Measurements from ENCODE around the gene MOCS1. TPM values are rescaled to one million over a fixed set of nuclear protein-coding genes. Genes with fewer than 3 reads are reported as not detected.
"Not testable (repeated sequence)": the region's sequence is repeated elsewhere in the genome, so short reads cannot be mapped to it uniquely, and the experiment has no call there.

Gene MOCS1
- polyA plus RNA-seq (ENCODE audit: insufficient read length in 10 of 10), result 1 to 10 TPM; 4.5 to 7.1 (median 6.0) TPM
- long read RNA-seq, donor 1, result 0 reads
- long read RNA-seq, donor 2, result 0 reads
- long read RNA-seq, donor 3, result 0 reads
- long read RNA-seq, donor 4, result 0 reads
- long read RNA-seq, donor 5, partial matches to known transcripts, result 0 of 2 reads
- long read RNA-seq, donor 5, other reads (novel, unspliced or antisense), result 0 of 2 reads
- long read RNA-seq, donor 6, result 0 reads
- long read RNA-seq, donor 7, partial matches to known transcripts, result 0 of 1 reads
- long read RNA-seq, donor 7, other reads (novel, unspliced or antisense), result 0 of 1 reads
- long read RNA-seq, donor 8, result 0 reads
- long read RNA-seq, donor 9, result 0 reads

DNA sequence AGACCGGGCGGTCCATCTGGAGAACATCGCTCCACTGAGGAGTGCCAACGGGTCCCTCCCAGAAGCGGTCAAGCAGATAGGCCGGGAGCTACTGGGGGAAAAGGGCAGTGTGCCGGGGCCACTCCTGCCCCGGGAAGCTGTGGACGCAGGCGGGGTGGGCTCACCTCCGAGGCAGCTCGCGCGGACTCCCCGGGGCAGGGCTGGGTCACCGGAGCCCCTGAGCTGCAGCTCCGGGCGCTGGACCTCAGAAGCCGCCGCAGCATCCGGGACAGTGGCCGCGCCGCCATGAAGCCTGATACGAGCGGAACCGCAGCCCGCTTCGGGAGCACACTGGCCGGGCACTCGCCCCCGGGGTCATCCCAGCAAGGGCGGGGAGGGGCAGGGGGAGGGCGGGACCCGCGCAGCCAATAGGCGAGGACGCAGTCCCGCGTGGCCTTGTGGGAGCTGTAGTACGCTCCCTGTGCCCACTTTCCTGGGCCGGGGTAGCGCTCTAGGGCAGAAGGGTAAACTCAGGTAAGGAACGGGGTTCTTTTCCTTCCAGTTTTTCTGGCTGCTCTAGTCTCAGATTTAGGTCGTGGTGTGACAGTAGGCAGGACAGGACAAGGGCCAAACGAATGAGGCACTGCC, at the start of gene MOCS1:
TSS of gene MOCS1 (minus strand) at position 332 of the 627 bp plus-strand sequence. CDS start at position 287, 45 bp downstream.
- DNase-seq, result peak; percentile 34 to 77 (median 64)

DNA sequence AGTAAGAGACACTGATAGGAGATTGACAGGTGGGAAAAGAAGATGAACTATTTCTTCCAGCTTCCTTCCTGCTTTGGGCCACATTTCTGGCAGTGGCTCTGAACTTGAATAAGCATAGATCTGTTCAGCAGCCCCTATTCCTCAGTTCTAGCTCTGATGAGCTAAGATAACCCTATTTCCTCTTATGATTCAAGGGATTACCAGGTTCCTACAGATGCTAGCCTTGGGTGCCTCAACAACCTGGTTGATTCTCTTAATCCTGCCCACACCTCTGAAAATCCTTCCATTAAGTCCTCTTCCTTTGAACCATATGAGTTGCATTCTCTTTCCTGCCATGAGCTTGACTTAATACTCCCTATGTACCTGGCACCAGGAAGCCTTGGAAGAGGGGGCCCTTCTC, 49.8 kb upstream of the MOCS1 start:
- DNase-seq, result no peak

DNA sequence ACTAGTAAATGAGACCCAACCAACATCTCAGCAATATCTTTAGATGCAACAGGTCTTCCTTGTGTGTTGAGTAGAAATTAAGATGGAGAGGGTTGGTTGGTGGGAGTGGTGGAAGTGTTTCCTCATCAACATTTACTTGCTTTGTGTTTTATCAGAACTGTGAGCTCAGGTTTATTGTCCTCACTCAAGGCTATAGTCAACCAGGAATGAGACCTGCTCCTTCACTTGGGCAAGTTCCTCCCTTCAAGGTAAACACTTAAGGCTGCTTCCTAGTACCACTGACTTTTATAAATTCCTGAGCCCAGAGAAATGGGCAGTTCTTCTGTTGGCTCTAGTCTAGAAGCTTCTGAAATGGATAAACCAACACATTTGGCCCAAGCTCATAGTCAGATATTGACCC, 48.9 kb upstream of the MOCS1 start:
- DNase-seq, result no peak

DNA sequence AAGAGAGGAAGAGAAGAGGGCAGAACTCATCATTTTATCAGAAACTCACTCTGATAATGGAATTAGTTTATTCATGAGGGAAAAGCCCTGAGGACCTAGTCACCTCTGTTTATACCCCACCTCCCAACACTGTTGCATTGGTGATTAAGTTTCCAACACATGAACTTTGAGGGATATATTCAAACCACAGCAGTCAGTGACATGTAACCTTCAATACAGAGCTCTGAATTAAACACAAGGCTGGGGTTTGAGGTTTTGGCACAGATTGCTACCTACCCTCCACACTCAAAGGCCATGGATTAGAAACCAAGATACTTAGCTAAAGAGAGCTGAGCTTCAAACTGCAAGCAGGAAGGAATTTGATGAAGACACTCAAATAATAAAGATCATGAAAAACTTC, 48.5 kb upstream of the MOCS1 start:
- no peak for DNase-seq

DNA sequence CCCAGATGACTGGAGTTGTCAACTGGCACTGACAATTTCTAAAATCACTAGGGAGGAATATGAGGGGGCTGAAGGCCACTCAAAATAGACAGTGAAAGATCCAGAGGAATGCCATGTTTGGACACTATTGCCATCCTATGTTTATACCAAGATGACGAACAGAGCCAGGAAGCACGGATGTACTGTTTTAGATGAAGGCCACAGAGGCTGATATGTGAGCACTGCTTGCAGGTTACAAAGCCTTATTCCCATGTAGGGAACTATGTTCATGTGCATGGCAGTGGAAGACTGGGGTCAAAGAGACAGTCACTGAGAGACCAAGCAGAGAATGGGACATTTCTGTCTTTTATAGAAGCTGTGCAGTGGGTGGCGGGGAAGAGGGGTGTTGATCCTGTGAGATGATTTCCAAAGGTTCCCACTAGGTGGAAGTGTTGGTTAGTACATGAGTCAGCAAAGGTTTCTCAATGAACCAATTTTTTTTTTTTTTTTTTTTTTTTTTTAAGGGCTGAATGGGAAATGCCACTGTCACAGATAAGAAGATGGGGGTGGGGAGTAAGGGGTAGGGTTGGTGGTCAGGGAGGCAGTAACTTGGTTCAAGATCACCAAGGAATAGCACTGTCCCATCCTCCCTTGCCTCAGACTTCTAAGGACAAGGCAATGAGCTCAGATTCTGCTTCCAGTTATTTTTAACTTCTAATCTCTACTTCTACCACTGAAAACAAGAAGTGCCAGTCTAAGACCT, 46.7 kb upstream of the MOCS1 start:
- peak; percentile 38 to 66 (median 50) for DNase-seq

DNA sequence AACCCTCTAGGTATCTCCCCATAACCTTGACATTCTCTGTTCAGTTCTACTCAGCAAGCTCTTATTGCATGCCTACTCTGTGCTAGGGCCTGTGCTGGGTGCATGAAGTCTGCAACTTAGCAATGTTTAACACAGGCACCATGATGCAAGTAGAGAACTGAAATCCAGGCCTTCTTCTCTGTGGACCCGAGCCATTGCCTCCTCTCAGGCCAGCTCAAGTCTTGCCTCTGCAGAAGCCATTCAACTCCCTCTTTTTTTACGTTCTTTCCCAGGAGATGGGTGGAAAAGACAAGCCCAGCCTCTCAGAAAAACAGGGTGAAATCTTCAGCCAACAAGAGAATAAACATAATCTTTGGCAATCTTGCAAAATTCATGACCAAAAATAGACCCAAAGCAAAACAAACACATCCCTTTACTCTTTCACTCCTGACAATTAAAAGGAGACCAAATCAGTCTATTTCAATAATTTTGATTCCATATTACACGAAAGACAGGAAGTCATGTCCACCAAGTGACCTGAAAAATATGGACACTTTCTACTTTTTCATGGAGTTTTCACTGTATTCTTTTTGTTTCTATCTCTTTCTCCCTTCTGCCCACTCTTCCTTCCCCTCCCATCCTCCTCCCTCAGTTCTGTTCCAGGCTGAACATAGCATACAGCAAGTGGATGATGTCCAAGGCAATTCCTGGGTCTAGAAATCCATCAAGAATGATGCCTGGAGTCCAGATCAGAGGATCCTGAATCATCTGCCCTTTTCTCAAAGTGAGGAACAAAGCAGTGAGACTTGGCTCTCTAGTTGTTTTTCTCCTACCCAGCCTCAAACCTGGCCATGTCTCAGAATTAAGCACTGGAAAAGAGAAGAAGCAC, 45.4 kb upstream of the MOCS1 start:
- DNase-seq, result peak in 1 of 3 donors; percentile 3

DNA sequence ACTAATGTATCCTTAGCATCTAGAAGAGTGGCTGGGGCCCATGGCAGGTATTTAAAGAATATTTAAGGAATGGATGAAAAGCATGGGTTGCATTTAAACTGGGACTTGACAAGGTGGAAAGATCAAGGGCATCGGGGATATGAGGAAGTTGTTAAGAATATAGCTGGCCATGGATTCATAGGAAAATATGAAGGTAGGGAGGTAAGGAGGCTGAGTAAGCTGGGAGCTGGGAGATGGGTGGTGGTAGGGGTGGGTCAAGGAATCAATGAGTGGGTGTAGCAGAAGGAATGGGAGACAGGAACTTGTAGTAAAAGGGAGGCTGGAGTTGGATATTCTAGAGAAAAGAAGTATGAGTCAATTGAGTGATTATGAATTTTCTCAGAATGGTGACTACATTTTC, 44.0 kb upstream of the MOCS1 start:
- no peak for DNase-seq

DNA sequence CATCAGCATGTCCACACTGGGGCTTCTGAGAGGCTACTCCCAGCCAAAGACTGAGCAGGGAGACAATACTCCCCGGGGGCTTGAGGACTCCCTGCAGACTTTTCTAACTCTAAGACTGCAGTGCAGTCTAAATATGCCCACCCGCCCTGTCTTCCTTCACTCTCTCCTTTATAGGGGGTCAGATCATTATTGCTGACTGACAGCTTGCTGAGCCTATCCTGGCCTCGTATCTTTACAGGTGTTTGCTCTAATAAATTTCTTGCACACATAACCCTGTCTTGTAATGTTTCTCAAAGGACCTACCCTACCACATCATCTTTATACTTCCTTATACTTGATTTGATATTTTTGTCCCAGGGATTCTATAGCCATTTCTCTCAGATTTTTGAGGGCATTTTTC, 39.4 kb upstream of the MOCS1 start:
- DNase-seq, result no peak

DNA sequence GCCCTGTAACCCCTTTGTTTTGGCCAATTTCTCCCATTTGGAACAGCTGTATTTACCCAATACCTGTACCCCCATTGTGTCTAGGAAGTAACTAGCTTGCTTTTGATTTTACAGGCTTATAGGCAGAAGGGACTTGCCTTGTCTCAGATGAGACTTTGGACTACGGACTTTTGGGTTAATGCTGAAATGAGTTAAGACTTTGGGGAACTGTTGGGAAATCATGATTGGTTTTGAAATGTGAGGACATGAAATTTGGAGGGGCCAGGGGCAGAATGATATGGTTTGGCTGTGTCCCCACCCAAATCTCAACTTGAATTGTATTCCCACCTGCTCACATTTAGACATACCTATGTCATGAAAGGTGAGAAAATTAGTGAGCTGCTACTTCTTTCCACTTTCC, 38.5 kb upstream of the MOCS1 start:
- DNase-seq, result not testable (repeated sequence)

DNA sequence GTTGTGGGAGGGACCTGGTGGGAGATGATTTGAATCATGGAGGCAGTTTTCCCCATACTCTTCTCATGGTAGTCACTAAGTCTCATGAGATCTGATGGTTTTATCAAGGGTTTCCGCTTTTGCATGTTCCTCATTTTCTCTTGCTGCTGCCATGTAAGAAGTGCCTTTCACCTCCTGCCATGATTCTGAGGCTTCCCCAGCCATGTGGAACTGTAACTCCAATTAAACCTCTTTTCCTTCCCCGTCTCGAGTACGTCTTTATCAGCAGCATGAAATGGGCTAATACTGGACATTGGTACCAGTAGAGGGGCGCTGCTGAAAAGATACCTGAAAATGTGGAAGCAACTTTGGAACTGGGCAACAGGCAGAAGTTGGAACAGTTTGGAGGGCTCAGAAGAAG, 36.9 kb upstream of the MOCS1 start:
- DNase-seq, result not testable (repeated sequence)

DNA sequence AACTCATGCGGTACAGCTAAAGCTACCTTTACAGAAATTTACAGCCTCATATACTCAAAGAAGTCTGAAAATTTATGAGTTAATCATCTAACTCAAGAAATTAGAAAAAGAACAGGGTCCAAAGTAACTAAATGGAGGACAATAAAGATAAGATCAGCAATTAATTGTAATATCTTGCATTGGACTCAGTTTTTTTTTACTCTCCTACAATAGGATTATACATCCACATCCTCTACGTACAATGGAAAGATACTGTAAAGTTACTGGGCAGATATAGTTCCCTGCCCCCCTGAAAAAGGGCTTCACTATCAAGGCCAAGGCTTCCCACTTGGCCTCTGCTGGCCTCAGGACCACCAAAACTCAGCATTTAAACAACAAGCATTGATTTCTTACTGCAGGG, 31.5 kb upstream of the MOCS1 start:
- no peak for DNase-seq

DNA sequence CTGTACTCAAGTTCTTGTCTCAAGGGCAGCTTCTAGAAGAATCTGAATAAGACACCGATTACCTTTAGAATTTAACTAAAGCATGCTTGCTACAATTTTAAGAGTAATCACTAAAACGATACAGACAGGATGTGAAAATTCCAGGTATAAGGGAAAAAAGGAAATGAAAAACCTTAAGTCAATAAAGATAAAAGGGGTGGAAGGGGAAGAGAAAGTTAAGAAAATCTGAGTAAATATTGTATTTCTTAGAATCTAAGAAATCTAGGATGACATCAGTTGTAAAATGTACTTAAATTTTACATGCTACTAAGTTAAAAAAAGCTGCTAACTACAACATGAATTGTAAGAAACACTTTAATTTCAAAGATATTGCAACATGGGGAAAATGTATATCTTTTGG, 30.3 kb upstream of the MOCS1 start:
- DNase-seq, result no peak

DNA sequence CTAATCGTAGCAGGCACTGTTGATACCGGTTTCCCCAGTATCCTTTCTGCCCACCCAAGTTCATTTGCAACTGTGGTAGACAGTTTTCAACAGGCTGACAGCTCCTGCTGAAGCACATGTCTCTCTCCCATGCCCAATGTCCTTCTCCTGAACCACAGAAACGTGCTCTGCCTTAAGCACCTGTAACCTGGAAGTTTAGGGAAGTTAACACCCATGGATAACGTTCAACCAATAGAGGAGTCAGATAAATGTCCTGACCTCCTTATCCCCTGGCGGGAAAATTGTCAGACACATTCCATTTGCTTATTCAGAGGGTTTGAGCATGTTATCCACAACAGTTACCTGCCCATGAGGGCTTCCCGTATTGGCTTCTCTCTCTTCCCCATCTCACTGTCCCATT, 29.8 kb upstream of the MOCS1 start:
- DNase-seq, result no peak

DNA sequence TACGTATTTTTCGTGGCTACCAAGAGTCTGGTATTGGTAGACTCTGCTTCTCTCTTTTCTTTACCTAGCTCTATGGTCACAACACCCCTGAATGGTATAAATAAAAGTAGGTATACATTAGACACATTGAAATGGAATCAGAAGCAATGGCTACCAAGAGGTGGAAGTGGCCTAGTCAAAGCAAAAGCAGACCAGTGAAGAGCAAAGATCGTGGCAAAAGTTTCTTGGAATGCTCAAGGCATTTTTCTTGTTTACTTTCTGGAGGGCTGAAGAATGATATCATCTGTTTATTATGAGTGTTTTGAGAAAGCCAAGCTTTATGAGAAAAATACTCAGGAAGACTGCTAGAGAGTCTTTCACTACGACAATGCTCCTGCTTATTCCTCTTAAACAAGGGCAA, 28.6 kb upstream of the MOCS1 start:
- no peak for DNase-seq

DNA sequence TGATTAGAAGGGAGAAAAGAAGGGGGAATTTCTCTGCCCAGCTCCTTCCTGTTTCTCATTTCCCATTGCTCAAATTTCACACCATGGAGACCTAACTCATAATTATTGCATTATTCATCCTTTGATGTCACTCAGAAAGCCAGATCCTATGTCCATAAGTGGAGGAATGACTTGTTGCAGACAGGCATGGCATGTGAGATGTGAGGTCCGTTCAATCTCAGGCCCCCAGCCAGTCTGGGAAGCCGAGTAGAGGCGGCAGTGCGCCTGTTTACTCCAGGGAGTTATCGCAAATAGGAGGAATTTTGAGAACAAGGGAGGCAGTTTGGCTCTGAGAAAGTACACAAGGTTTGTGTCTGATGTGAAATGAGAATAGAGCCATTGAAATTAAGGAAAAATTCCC, 26.9 kb upstream of the MOCS1 start:
- DNase-seq, result peak in 2 of 3 donors; percentile 8 to 18

DNA sequence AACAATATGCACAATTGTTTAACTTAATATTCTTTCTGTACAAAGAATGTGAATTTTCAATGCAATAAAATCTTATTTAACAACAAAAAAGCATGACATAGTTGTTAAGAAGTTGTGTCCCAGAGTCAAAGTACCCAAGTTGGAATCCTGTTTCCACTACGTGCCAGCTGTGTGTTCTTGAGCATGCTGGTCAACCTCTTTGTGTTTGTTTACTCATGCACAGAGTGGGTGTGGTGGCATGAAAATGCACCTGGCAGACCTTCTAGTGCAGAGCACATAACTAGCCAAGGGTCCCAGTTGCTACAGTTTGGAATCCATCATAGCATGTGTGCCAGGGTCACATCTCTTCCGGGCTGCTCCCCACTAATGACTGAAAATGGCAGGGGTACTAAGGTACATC, 24.7 kb upstream of the MOCS1 start:
- DNase-seq, result no peak

DNA sequence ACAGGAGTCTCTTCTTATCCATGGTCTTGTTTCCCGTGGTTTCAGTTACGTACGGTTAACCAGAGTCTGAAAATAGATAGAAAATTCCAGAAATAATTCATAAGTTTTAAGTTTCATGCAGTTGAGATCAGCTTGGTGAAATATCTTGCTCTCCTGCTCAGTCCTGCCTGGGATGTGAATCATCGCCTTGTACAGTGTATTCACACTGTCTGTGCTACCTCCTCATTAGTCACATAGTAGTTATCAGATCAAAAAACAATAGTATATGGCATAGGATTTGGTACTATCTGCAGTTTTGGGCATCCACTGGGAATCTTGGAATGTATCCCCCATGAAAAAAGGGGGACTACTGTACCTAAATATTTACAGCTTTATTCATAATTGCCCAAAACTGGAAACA, 22.7 kb upstream of the MOCS1 start:
- no peak for DNase-seq

DNA sequence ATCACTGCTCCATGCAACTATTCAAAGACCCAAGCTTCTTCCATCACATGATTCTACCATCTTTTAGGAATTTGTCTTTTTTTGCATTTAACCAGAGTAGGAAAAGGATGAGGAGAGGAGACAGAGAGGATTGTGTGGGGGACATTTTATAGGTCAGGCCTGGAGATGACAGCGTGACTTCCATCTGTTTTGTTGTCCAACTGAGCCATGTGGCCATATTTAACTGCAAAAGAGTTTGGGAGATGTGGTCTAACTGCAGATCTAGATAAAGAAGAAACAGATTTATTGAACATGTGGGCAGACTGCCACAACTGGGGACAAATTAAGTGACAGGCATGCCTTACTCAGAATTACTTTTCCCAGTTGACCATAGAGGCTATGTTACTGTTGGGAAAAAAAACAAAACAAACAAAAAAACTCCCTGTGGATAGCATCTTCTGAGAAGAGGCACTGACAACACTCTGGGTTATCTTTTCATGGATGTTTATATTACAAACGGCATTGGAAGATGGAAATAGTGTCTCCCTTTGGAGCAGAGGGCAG, 18.9 kb upstream of the MOCS1 start:
- DNase-seq, result no peak

DNA sequence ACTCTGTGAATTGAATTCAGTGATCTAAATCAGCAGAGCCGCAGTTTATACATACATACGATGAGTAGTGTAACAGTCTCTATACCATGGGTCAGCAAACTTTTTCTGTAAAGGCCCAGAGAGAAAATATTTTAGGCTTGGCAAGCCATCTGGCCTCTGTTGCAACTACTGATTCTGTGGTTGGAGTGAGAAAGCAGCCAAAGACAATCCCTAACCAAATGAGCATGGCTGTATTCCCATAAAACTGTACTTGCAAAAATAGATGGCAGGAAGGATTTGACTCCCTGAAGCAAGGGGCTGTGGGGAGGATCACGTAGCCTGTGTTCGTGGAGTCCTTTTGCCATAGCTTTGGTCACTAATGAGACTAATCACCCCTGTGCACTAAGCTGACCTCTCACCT, 17.9 kb upstream of the MOCS1 start:
- DNase-seq, result peak in 1 of 3 donors; percentile 11

DNA sequence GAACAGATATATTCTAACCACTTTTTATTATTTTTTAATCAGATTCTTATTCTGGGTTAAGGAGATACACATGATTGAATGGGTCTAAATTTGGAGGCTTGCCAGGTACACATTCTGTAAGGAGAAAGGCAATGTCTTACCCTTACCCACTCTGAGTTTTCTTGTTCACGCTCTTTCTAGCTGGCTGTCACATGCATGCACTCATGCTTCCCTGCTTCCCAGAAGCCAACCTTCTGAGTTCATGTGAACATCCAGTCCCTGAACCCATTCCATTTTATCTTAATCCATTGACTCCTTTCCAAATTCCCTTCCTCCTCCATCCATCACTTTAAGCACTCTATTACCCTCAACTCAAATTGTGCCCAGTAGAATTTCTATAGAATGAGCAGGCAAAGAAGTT, 17.5 kb upstream of the MOCS1 start:
- DNase-seq, result no peak

DNA sequence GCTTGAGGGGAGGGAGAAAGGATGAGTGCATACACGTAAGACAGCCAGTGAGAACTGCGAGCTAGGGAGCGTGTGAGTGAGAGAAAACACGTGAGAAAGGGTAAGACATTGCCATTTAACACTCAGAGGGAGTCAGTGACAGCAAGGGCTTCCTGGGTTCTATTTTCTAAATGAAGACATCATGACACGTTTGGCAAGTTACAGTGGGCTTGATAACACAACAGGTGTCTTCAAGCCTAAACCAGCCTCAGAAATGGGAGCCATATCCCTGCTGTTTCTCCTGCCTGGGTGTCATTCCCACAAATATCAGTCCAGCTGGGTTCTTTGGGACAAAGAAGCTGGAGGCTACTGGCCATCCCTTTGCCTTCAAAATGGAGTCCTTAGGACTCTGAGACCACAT, 16.9 kb upstream of the MOCS1 start:
- no peak for DNase-seq

Data from muscle of back (tissue), 13 donors.